ENCODE measurements around the gene UCK2. TPM values are rescaled to one million over a fixed set of nuclear protein-coding genes. Genes with fewer than 3 reads are reported as not detected.

The UCK2 gene
- total RNA-seq, 1 donor = 61.7 TPM

DNA sequence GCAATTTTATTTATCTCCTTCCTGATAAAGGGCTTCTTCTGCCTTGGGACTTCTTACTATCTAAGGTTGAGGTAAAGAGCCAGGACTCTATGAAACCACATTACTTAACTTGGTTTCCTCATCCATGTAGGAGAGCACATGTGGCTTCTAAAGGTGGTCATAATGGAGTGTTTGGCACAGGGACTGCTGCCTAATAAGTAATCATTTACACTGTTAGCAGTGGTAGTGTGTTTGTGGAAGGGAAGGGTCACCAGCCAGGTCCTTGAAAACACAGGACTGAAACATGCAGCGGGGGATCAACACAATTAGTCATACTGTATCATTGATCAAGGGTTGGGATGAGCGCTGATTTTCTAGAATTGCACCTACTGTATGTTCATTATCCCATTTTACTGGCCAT lies 59.6 kb downstream of the UCK2 start:
- no peak for DNase-seq (ENCODE audit: low read depth)

DNA sequence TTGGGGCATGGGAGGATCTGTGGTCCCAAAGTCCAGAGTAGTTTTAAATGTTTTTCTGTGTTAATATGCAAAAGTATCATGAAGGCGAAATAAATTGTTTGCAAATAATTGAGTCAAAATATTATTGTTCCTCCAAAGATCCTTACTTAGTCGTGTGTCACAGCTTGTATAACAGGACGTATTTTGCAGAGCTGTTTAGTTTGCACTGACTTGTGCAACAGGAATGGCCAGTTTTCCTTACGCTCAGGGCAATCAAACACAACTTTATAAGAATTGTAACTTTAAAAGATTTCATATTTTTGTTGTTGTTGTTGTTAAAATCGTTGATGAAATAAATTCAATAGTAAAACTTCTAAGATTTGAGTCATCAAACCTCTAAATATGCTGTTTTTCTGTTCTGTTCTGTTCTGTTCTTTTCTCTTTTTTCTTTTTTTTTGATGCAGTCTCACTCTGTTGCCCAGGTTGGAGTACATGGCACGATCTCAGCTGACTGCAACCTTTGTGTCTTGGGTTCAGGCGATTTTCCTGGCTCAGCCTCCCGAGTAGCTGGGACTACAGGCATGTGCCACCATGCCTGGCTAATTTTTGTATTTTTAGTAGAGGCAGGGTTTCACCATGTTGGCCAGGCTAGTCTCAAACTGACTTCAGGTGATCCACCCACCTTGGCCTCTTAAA lies 60.6 kb downstream of the UCK2 start:
- DNase-seq (ENCODE audit: low read depth) = no peak
- TF ChIP-seq, protein P1, sequence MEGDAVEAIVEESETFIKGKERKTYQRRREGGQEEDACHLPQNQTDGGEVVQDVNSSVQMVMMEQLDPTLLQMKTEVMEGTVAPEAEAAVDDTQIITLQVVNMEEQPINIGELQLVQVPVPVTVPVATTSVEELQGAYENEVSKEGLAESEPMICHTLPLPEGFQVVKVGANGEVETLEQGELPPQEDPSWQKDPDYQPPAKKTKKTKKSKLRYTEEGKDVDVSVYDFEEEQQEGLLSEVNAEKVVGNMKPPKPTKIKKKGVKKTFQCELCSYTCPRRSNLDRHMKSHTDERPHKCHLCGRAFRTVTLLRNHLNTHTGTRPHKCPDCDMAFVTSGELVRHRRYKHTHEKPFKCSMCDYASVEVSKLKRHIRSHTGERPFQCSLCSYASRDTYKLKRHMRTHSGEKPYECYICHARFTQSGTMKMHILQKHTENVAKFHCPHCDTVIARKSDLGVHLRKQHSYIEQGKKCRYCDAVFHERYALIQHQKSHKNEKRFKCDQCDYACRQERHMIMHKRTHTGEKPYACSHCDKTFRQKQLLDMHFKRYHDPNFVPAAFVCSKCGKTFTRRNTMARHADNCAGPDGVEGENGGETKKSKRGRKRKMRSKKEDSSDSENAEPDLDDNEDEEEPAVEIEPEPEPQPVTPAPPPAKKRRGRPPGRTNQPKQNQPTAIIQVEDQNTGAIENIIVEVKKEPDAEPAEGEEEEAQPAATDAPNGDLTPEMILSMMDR (IDR thresholded peaks at IDR 0.05; ENCODE audit: insufficient read depth, low read length) = no peak
- no peak overlapping the region for H3K4me3 ChIP-seq (ENCODE audit: low read depth, low read length)

More for the DNA sequence above, 59.6 kb downstream of the UCK2 start:
- TF ChIP-seq, protein P1 (IDR thresholded peaks at IDR 0.05; ENCODE audit: insufficient read depth, low read length) = no peak
- no peak overlapping the region for H3K4me3 ChIP-seq (ENCODE audit: low read depth, low read length)

DNA sequence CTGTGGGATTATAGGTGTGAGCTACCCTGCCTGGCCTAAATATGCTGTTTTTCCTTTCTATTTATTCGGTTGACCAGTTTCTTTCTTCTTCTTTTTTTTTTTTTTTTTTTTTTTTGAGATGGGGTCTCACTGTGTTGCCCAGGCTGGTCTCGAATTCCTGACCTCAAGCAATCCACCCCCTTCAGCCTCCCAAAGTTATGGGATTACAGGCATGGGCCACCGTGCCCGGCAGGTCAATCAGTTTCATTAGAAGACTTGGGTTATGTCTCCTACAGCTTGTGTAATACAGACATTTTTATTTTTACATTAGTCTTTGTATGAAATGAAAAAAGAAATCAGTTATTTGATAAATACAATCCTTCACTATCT lies 61.1 kb downstream of the UCK2 start:
- no peak overlapping the region for H3K4me3 ChIP-seq (ENCODE audit: low read depth, low read length)
- TF ChIP-seq, protein P1 (IDR thresholded peaks at IDR 0.05; ENCODE audit: insufficient read depth, low read length) = no peak
- no peak for DNase-seq (ENCODE audit: low read depth)

DNA sequence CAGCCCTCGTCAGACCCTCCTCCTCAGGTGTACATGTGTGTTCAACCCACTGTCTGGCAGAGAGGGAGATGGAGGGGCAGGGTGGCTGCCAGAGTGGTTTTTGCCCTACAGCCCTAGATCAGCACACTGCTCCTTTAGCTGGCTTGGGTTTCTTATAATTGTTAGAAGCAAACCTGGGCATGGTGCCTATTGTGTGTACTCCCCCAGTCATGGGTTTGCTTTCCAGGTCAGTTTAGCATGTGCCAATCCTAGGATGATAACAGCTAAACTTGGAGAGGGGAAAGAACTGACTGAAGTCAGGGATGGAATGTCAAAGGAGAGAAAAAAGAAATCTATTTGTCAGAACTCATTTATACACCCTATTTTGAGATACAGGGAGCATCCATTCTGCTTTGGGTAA lies 63.3 kb downstream of the UCK2 start:
- no peak overlapping the region for H3K4me3 ChIP-seq (ENCODE audit: low read depth, low read length)
- TF ChIP-seq, protein P1 (IDR thresholded peaks at IDR 0.05; ENCODE audit: insufficient read depth, low read length) = no peak
- peak; percentile 58 for DNase-seq (ENCODE audit: low read depth)

DNA sequence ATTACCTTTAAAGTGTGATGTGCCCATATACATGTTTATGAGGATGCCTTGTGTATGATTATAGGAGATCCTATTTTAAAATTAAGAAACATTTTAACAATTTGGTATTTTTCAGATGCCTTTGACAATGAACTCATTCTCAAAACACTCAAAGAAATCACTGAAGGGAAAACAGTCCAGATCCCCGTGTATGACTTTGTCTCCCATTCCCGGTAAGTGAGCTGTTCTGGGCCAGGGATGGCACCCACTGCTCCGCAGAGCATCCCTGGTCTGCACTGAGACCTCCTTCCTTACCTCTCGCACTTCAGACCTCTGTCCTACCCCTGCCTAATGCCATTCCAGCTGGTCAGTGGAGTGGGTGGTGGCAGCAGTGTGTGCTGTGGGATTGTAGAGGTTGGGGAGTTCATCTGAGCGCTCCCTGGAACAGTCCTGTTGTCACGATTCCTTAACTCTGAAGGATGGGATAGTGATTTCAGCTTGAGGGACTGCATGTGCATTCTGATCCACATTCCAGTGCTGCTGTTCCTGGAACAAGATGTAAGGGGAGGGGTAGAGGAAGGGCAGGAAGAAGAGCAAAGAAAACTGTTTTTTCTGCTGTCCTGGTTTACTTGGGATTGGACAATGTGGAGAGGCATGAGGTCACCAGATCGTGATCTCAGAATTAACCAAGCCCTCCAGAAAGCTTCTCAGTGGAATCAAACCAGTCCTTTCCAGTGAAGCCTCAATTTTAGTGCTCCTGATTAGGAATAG lies 63.9 kb downstream of the UCK2 start:
- DNase-seq (ENCODE audit: low read depth) = no peak
- TF ChIP-seq, protein P1 (IDR thresholded peaks at IDR 0.05; ENCODE audit: insufficient read depth, low read length) = no peak
- H3K4me3 ChIP-seq (ENCODE audit: low read depth, low read length) = no peak overlapping the region

DNA sequence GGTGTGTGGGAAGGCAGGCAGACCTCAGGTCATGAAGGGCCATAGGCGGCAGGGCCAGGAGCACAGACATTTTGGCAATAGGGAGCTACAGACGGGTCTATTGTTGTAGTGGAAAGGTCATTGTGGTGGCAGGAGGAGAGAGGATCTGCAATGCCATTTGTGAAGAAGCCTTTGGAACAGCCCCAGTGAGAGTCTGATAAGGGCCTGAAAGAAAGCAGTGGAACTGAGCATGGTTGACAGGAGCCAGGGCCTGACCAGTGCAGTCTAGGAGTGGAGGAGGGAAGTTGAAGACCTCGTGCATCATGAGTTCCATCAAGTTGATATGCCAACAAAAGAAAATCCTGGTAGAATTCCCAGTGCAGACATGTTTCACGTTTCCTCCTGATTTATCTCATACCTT lies 65.5 kb downstream of the UCK2 start:
- no peak for DNase-seq (ENCODE audit: low read depth)
- TF ChIP-seq, protein P1 (IDR thresholded peaks at IDR 0.05; ENCODE audit: insufficient read depth, low read length) = no peak
- no peak overlapping the region for H3K4me3 ChIP-seq (ENCODE audit: low read depth, low read length)

Measured in fibroblast of the aortic adventitia (primary cell).